B cell (primary cell): ENCODE results near the gene MAP6.

Experiments
- CTCF ChIP-seq: fragments of 200-600 bp; IDR thresholded peaks from one replicate; pipeline ENCODE4 v1.8.0; 2022; ENCODE audit warnings: antibody characterized with exemption, mild to moderate bottlenecking
- EZH2 ChIP-seq: IDR thresholded peaks from 2 replicates; pipeline ENCODE4 v1.6.1; 2012; ENCODE audit warnings: borderline replicate concordance, low read depth, mild to moderate bottlenecking, moderate library complexity, low read length; ENCODE audit not compliant: insufficient read depth, poor library complexity, severe bottlenecking

- TF ChIP-seq CTCF (no peak), EZH2 (no peak)
These were observed 103.5 kb downstream of the MAP6 start for GRCh38 chr11:75565221-75565814.
